ENCODE measurements around the gene KLHL7. TPM values are rescaled to one million over a fixed set of nuclear protein-coding genes. Genes with fewer than 3 reads are reported as not detected.

Gene KLHL7
- total and polyA plus RNA-seq, 9 of the 15 experiments (the other 6 are each of a cell fraction or from before 2014, with no cell fraction given), result 4.2 to 63.1 (median 32.3) TPM

DNA sequence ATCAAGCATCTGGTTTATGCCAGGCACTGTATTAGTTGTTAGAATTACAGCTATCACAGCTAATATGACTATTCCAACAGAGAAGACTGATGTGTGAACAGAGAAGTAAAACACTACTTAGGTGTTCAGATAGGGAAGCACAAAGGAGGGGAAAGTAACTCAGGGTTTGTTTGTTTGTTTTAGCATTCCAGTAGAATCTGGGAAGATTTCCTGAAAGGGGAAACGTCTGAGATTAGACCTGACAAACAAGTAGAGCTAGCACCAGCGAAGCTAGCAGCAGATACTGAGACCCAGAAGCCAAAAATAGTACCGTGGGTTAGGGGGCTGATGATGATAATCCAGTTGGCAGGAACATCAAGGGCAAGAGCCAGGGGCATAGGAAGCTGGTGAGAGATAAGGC lies 28.8 kb upstream of the KLHL7 start (continued):
- TF ChIP-seq BRCA1 (IDR thresholded peaks at IDR 0.05) (no peak), BRCA1 (CRISPR knock-in tag; IDR thresholded peaks at IDR 0.05) (no peak)

DNA sequence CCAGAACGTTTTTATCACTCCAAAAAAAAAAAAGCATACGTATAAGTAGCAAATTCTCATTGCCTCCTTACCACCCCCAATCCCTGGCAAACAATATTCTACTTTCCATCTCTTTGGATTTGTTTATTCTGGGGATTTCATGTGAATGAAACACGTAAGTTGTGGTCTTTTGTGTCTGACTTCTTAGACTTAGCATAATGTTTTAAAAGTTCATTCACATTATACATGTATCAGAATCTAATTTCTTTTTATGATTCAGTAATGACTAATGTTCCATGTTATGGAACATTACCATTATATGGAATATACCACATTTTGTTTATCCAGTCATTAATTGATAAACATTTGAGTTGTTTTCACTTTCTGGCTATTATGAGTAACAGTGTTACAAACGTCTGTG lies 12.5 kb upstream of the KLHL7 start:
- TF ChIP-seq MECOM (CRISPR knock-in tag; IDR thresholded peaks at IDR 0.05) (no peak), ZNF766 (CRISPR knock-in tag; conservative IDR thresholded peaks at IDR 0.05) (no peak), CEBPG (CRISPR knock-in tag; IDR thresholded peaks at IDR 0.05) (no peak), CEBPG (tag; conservative IDR thresholded peaks at IDR 0.05 in 1 of 2, IDR thresholded peaks at IDR 0.05 in 1 of 2) (no peak), ZSCAN32 (CRISPR knock-in tag; IDR thresholded peaks at IDR 0.05) (no peak), ZBTB17 (CRISPR knock-in tag; IDR thresholded peaks at IDR 0.05) (no peak), KLF1 (tag; IDR thresholded peaks at IDR 0.05) (no peak)
- H3K9me1 ChIP-seq (ENCODE audit: control insufficient read depth, insufficient read depth, low read length), result no peaks in the 10 kb centered on the region
- H3K79me2 ChIP-seq (ENCODE audit: control insufficient read depth, insufficient read depth, low read length), result no peaks in the 10 kb centered on the region
- DNase-seq (ENCODE audit: extremely low read depth in 1 of 4, low spot score in 3 of 4), result no peak
- 12% methylated on average over 4 of the region's 4 CpGs for WGBS (ENCODE audit: insufficient coverage, low coverage, missing lambda C conversion rate)
- no peaks in the 10 kb centered on the region; the same call in 1 of the 2 replicates for H3K9me3 ChIP-seq (replicated peaks; ENCODE audit: control insufficient read depth, insufficient read depth, low read depth, low read length)
- no peak for FAIRE-seq
- H3K27me3 ChIP-seq (ENCODE audit: control insufficient read depth in 2 of 2, insufficient read depth in 2 of 2, low read length in 2 of 2), result no peaks in the 10 kb centered on the region
- ATAC-seq, result no peak
- no peaks in the 10 kb centered on the region for H4K20me1 ChIP-seq (replicated peaks; ENCODE audit: control insufficient read depth, insufficient read depth, low read length)
- H3K4me3 ChIP-seq, result no peak overlapping the region
- peaks cover 0 to 2% of the 10 kb centered on the region in 2 experiments; a peak in 1 of 5 replicates for H3K4me1 ChIP-seq (replicated peaks in 1 of 2; ENCODE audit: control insufficient read depth in 2 of 2, insufficient read depth in 2 of 2, low read length in 2 of 2)
- in situ Hi-C loops (cut with MboI), result no loop called here
- POLR2A ChIA-PET, result no interaction called here
- CTCF ChIA-PET (ENCODE audit: low intra/inter-chr PET ratio), result no interaction called here
- BruUV-seq (replicated peaks), result no TSS peak
- H2AFZ ChIP-seq (ENCODE audit: low read depth, low read length), result no peak overlapping the region
- intact Hi-C loops (cut with micrococcal nuclease), result no loop called here
- no peaks in the 10 kb centered on the region for H3K36me3 ChIP-seq (ENCODE audit: control insufficient read depth, insufficient read depth, low read length)
- H3K27ac ChIP-seq (ENCODE audit: extremely low read depth, low read depth, low read length), result no peak overlapping the region
- H3K4me2 ChIP-seq (ENCODE audit: insufficient read depth, low read length), result no peak overlapping the region
- no peak overlapping the region for H3K9ac ChIP-seq (ENCODE audit: insufficient read depth in 1 of 2, low read depth in 2 of 2, low read length in 2 of 2)

Measured in K562 (cell line).